Choroid plexus epithelial cell (primary cell): ENCODE data around the gene GLUD1.
"Not testable (repeated sequence)": the region's sequence is repeated elsewhere in the genome, so short reads cannot be mapped to it uniquely, and the experiment has no call there.

ENCODE experiments used
- DNase-seq: peaks from one replicate; pipeline ENCODE4 v3.0.0-alpha.2; 2010; ENCODE audit warnings: low read depth
- H3K4me3 ChIP-seq: 2 replicates; pipeline ENCODE4 v1.5.1; 2011; ENCODE audit warnings: low read depth, mild to moderate bottlenecking, control low read depth, low read length, moderate library complexity
- TF ChIP-seq, protein P1 (sequence below): conservative IDR thresholded peaks from 2 replicates; pipeline ENCODE4 v1.5.1; 2011; ENCODE audit warnings: low read depth, mild to moderate bottlenecking, control low read depth, inconsistent platforms, low read length, moderate library complexity

Gene GLUD1

GRCh38 chr10:87089746-87090145, 4.9 kb downstream of the GLUD1 start:
- no peak for DNase-seq
- TF ChIP-seq, protein P1, sequence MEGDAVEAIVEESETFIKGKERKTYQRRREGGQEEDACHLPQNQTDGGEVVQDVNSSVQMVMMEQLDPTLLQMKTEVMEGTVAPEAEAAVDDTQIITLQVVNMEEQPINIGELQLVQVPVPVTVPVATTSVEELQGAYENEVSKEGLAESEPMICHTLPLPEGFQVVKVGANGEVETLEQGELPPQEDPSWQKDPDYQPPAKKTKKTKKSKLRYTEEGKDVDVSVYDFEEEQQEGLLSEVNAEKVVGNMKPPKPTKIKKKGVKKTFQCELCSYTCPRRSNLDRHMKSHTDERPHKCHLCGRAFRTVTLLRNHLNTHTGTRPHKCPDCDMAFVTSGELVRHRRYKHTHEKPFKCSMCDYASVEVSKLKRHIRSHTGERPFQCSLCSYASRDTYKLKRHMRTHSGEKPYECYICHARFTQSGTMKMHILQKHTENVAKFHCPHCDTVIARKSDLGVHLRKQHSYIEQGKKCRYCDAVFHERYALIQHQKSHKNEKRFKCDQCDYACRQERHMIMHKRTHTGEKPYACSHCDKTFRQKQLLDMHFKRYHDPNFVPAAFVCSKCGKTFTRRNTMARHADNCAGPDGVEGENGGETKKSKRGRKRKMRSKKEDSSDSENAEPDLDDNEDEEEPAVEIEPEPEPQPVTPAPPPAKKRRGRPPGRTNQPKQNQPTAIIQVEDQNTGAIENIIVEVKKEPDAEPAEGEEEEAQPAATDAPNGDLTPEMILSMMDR: no peak
- H3K4me3 ChIP-seq: no peak overlapping the region

DNA sequence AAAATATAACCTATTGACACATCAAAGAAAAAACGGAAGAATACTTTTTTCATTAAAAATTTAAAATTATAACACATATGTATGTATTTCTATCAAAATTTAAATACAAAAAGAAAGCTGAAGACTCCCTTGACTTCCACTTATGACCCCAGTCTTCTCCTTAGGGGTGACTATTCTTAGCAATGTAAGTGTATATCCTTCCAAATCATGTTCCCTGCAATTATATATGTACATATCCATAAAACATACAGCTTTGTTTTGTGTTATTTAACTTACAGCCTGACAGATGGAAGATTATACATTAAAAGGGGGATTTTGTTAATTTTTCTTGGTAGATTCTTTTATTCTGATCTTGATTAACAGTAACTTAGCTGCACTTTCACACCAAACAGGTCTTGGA, 9.1 kb downstream of the GLUD1 start:
- no peak overlapping the region for H3K4me3 ChIP-seq
- TF ChIP-seq, protein P1: no peak
- no peak for DNase-seq

- DNase-seq: peak; percentile 67
- not testable (repeated sequence) for H3K4me3 ChIP-seq
Observed at GRCh38 chr10:87084291-87084782, 10.3 kb downstream of the GLUD1 start.

- DNase-seq: peak; percentile 82
- not testable (repeated sequence) for H3K4me3 ChIP-seq
Observed at GRCh38 chr10:87083576-87084290, 10.9 kb downstream of the GLUD1 start.

DNA sequence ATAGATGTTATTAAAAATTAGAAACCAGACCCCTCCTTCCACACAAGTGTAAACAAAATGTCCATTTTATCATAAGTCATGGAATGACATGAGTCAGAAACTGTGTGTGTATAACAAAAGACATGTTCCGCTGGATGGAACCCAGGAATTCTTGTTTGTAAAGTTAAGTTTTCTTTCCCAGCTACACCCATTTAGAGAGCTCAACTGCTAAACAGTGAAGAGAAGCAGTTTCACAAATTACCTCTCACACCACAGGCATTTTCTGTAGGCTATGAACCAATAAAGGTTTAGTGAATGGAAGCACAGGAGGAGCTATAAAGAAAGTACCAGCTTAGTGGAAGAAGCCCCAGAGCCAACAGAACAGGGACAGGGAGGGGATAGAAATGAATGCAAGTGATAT, 12.4 kb downstream of the GLUD1 start:
- not testable (repeated sequence) for H3K4me3 ChIP-seq
- peak; percentile 69 for DNase-seq

DNA sequence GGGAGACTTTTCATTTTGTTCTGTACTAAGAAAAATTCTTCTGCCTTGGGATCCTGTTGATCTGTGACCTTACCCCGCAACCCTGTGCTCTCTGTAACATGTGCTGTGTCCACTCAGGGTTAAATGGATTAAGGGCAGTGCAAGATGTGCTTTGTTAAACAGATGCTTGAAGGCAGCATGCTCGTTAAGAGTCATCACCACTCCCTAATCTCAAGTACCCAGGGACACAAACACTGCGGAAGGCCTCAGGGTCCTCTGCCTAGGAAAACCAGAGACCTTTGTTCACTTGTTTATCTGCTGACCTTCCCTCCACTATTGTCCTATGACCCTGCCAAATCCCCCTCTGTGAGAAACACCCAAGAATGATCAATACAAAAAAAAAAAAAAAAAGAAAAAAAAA, 13.1 kb downstream of the GLUD1 start:
- not testable (repeated sequence) for H3K4me3 ChIP-seq, DNase-seq

DNA sequence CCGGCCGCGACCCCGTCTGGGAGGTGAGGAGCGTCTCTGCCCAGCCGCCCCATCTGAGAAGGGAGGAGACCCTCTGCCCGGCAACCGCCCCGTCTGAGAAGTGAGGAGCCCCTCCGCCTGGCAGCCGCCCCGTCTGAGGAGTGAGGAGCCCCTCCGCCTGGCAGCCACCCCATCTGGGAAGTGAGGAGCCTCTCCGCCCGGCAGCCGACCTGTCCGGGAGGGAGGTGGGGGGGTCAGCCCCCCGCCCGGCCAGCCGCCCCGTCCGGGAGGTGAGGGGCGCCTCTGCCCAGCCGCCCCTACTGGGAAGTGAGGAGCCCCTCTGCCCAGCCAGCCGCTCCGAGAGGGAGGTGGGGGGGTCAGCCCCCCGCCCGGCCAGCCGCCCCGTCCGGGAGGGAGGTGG, 14.0 kb downstream of the GLUD1 start:
- DNase-seq: not testable (repeated sequence)

DNA sequence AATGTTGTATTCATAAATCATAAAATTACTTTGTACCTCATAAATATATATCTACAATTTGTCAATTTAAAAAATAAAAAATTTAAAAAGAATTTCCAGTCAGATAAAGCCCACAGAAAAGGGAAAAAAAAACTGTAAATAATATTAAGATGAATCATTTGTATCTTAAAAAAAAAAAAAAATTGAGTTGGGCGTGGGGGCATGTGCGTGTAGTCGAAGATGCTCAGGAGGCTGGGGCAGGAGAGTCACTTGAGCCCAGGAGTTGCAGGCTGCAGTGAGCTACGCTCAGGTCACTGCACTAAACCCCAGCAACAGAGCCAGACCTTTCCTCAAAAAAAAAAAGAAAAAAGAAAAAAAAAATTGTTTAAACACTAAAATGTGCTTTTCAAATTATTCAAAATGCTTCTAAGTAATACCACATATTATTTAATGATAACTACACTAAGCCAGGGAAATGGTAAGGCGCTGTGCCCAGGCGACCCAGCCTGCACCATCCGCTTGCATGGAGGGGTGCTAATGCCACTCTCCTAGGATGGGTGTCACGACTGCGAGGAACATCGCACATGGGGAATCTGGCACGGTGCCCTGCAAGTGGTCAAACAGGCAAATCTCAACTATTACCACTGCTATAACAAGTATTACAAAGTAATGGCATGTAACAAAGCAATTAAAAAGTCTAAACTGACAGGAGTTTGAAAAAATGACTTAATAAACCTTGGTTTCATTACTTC, 15.4 kb downstream of the GLUD1 start:
- no peak for DNase-seq
- no peak overlapping the region for H3K4me3 ChIP-seq
- TF ChIP-seq, protein P1: no peak

More for the DNA sequence above, 14.0 kb downstream of the GLUD1 start:
- H3K4me3 ChIP-seq: not testable (repeated sequence)

GRCh38 chr10:87076421-87076820, 18.2 kb downstream of the GLUD1 start:
- H3K4me3 ChIP-seq, DNase-seq: not testable (repeated sequence)

DNA sequence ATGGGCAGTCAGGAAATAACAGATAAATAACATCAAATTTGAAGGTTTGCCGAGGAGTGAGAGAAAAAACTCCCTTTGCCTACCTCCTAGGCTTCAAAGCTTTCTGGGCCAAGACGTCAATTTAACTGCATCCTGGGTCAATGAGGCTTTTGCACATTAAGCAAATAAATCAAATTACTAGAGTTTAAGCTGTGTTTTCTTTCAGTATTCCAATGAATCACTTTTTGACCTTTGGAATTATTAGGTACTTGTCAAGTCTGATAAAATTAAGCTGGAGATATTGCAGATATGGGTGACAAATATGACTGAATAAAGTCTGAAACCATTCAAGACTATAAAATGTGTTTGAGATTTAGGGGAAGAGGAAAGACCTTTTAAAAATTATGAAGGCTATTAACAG, 22.2 kb downstream of the GLUD1 start:
- H3K4me3 ChIP-seq: no peak overlapping the region
- TF ChIP-seq, protein P1: no peak
- DNase-seq: no peak
